Activated CD4-positive, CD25-positive, alpha-beta regulatory T cell (primary cell): Measurements from ENCODE around the gene DHRS7.

Experiments used
- DNase-seq, 4 experiments: peaks; one replicate each; lab custom pipeline; 2025; lab: John Stamatoyannopoulos, UW

The DHRS7 gene

DNA sequence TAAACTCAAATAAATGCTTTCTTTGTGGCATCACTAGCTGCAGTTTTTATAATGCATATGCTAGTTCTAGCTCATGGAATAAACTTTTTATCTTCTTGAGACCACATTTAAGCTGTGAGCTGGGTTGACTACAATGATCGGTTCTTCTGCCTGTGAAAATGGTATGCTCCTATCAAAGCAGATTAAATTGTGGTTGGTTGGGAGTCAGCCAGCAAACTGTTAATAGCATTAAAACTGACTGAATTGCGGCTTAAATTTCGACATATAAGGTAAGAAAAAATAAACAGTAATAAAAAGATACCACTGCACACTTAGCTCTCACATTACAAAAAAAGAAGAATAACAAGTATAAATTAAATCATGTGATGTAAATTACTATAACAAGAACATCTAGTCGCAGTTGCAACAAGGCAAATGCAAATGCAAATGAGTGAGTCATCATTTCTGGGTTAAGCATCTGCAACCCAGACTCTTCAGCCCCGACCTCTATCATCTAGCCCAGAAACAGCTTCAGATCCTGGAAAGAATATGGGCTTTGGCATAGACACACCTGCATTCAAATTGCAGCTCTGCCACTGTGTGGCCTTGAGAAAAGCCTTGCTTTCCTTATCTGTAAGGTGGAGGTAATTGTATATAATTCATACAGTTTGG, 19.8 kb upstream of the DHRS7 start:
- DNase-seq, result no peak

DNA sequence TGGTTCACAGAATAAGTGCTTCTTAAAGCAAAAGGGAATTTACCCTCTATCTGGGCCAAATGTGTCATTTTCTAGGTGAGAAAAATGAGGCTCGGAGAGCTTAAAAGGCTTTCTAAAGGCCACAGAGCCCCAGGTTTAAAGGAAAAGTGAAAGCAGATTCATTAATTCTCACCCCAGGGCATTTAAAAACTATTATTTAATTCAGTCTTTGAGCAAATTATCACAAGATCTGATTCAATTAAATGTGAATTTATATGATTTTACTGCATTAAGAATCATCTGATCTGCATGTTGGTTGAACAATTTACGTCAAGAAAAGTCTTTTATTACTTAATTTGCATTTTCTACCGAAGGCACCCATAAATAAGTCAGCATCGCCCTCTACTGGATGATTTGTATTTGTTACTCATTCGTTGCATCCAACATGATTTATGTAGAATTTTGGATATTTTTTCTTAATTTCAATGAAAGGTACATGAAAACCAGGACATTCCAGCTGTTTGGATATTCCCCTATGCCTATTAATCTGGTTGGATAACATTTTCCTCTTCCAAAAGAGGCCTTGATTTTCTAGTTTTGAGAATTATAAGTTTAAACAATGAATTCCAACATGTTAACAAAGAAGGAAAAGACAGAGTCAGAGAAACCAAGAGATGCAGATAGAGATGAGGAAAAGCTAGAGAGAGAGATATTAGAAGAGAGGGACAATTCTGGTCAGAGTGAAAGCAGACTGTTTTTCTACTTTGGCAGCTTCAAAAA, 19.1 kb upstream of the DHRS7 start:
- peak in 1 of 4 experiments; percentile 6 for DNase-seq

DNA sequence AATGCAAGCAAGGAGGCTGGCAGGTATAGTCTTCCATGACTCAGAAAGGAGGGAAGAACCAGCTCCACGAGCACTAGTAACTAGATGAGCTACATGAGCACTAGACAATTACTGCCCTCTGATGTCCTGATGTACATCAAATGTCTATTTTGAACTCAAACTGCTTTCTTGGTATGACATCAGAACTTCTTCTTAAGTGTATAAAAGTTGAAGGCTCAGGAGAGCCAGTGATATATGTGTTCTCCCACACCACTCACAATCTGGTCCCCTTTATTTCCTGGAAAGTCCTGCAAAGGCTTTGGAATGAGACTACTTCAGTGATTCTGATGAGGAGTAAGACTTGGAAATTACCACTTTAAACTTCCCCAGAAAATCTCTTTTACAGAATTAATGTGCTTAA, 18.5 kb upstream of the DHRS7 start:
- no peak for DNase-seq

DNA sequence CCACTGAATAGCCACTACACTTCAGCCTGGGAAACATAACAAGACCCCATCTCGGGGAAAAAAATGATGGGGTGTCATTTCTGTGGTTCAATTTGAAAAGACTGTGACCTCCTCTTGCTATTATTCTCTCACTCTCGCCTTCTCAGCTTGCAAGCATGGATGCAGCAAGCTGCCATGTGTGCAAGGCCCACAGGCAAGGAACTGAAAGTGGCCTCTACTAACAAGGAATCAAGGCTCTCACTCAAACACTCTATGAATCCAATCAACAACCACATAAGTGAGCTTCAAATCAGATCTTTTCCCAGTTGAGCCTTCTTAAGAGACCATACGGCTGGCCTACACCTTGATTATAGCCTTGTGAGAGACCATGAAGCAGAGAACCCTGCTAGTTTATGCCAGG, 17.9 kb upstream of the DHRS7 start:
- DNase-seq, result no peak

DNA sequence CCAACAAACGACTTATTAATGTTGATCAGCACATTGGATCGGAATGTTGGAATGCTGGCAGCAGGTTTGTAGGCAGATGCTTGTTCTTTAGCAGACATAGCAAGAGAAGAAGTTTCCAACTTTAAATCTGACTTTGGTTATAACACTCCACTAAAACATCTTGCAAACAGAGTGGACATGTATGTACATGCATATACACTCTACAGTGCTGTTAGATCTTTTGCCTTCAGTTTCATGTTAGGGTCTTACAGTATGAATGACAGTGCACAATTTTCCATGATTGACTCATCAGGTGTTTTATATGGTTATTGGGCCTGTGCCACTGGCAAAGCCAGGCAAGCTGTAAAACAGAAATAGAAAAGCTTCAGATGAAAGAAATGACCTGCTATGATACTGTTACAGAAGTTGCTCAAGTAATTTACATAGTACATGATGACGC, 14.3 kb upstream of the DHRS7 start:
- no peak for DNase-seq

DNA sequence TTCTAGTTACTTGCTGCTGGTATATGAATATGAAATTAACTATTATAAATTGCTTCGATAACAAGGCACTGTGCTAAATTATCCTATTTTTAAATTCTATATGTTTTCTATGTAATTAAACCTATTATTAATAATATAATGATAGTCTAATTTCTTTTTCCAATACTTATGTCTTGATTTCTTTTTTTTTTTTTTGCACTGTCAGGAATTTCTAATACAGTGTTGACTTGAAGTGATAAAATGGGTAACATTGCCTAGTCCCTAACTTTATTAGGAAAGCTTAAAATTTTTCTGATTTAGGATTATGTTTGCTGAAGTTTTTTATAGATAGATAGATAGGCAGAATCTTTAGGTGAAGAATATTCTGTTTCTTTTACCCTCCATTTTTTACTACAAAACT, 13.6 kb upstream of the DHRS7 start:
- DNase-seq, result no peak

DNA sequence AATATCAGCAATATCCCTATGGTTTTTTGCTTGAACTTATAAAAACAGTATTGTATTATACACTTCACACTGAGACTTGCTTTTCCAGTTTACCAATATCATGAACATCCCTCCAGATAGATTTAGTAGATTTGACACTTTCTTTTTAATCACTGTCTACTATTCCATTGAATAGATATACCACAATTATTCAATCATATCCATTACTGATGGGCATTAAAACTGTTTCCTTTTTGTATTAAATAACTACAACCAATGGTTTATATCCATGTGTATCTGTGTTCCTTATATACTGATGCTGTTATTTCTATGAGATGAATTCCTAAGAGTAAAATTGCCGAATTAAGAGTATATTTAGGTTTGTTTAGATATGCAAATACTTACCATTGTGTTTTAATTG, 13.0 kb upstream of the DHRS7 start:
- DNase-seq, result no peak

DNA sequence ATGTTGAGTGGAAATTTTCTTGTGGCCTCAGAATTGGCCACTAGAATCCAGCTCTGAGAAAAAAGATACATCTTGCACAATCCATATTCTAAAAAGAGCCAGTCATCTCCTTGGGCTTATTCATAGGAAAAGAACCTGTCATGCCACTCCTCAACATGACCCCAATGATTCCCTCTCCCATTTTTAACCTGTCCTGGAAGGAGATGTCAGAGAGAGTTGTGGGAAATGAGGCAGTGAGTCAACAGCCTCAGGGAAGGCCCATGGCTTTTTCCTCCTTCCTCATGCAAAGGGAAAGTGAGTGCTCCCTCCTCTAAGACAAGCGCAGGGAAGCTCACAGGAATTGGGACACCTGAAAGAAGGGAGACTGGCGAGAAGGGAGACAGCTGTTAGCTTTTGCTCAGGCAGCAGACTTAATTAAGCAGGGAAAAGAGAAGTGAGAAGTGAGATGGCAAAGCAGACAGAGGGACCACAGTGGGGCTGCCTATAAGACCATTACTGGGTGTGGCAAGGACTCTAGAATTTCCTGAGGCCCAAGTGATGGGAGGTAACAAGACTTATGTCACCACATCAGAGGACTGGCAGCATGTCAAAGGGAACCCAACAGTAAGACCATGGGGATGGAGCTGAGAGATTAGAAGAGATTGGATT, 10.2 kb upstream of the DHRS7 start:
- DNase-seq, result no peak

DNA sequence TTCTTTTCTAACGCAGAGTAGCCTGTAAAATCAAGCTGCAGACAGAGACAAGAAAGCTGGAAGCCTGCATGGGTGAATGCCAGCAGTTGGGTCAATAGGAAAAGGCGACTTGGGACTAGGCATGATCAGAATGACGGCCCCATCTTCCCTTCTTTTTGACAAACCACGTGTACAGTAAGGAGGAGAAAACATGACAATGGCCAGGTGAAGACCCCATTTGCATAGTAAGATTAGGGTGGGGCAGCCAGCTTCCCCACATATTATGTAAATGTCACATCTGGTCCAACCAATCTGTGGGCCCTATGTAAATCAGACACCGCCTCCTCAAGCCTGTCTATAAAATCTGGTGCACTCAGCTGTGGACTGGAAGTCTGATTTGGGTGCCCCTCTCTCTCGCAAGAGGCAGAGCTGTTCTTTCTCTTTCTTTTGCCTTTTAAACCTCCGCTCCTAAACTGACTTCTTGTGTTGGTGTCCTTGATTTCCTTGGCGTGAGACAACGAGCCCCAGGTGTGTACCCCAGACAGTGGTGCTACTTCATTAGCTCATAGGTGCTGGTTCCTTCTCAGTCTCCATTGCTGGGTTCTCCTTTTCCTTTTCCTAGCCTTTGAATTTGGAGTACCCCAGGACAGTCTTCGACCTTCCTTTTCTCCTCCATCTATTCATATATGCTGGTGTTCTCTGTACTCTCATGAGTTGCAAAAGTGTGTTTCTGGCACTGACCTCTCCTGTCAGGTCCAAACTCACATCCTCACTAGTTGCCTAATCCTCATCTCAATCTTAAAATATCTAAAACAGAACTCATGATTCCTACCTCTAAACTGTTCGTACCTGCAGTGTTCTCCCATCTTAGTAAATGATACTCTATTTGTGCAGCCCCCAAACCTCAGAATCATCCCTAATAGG, 9.4 kb upstream of the DHRS7 start:
- no peak for DNase-seq

DNA sequence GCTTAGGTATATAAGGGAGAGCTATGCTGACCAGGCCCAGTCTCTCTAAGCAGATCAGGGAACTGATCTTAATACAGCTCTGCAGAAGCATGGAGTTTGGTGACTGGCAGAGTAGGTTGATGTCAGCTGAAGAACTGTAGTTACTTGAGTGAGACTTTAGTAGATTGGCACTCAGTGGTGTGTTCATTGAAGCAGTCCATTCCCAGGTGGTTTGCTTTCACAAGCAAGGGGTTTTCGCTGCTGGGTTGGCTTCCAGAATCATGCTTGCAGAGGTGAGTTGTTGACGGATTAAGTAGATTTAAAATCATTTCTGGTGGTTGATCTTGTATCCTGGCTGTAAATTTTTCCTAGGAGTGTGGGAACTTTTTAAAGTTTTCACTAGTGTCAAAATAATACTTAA, 6.5 kb upstream of the DHRS7 start:
- no peak for DNase-seq

DNA sequence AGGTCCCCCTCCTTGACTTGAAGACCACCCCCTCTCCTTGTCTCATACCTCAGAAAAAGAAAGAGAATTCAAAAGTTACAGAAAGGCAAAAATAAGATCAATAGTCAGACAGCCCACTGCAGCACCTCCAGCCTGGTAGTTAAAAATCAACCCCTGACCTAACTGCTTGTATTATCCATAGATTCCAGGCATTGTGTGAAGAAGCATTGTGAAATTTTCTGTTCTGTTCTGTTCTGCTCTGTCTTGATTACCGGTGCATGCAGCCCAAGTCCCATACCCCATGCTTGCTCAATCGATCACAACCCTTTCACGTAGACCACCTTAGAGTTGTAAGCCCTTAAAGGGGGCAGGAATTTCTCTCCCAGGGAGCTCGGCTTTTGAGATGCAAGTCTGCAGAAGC, 5.8 kb upstream of the DHRS7 start:
- no peak for DNase-seq

DNA sequence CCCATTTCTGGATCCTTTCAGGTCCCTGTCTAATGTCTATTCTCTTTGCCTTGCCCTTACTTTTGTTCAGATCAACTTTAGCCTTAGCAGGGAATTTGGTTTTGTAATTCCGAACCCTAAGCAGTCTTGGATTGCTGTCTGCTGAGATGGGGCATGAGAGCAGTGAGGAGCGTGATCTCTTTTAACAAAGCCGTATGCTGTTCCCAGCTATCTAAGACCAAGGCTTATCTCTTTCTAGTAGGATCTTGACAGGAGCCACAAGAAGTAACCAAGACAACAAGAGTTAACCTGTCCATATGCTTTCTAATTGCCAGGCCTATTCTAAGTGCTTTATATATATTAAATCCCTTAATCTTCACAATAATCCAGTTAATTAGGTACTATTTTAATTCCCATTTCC, 4.5 kb upstream of the DHRS7 start:
- no peak for DNase-seq

DNA sequence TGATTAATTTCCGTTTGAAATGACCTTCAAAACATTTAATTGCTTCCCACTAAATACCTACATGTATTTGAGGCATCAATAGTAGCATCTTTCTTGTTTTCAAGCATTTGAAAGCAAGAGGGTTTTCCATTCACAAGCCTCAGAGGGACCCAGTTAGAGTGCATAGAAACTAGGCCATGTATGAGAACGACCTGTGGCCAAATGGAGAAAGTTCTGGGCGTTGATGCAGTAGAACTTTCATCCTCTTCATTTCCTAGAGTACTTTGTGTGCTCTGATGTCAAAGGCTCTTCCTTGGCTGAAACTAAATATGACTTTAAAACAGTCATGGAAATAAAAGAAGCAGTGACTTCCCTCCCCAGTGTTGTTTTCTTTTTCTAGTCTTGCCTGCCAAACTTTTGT, 944 bp upstream of the DHRS7 start:
- no peak for DNase-seq

DNA sequence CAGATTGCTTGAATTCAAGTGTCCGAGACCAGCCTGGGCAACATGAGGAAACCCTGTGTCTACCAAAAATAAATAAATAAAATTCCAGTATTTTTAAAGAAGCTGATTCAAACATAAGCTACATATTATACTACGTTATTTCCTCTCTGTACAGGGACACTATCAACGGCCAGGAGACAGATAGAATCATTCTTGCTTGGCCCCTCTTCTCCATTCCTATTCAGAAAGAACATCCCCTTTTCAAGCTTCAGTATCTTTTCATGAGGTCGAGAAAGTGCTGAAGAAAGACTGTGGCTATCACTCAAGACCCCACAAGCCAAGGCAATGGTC, 314 bp upstream of the DHRS7 start:
- no peak for DNase-seq

DNA sequence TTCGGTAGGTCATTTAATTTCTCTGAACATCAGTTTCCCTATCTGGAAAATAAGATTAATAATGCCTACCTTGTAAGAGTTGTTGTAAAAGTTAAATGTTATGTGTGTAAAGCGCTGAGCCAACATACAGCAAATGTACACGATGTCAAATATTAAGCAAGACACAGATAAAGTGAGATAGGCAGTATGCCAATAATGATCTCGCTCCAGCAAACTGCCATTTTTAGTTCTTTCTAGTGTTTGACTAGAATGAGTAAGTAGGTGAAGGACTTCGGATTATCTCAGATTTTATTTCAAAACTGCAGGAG, 840 bp downstream of the DHRS7 start:
- DNase-seq, result no peak

DNA sequence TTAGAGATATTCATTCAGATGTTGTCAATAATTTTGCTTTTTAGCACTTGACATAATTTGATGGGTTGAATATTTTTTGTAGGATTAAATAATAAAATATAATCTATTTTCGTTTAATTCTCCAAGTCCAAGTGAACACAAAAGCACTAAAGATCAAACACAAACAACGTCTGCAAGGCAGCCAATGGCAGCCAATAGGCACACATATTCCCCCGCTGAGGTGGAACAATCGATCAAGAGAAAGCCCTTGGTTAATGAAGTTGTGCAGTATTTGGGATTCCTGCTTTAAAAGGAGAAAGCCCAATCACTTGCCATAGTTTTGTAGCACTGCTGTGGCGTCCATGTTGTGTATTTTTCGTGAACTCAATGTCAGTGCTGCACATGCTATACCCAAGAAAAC, 1.5 kb downstream of the DHRS7 start:
- no peak for DNase-seq

DNA sequence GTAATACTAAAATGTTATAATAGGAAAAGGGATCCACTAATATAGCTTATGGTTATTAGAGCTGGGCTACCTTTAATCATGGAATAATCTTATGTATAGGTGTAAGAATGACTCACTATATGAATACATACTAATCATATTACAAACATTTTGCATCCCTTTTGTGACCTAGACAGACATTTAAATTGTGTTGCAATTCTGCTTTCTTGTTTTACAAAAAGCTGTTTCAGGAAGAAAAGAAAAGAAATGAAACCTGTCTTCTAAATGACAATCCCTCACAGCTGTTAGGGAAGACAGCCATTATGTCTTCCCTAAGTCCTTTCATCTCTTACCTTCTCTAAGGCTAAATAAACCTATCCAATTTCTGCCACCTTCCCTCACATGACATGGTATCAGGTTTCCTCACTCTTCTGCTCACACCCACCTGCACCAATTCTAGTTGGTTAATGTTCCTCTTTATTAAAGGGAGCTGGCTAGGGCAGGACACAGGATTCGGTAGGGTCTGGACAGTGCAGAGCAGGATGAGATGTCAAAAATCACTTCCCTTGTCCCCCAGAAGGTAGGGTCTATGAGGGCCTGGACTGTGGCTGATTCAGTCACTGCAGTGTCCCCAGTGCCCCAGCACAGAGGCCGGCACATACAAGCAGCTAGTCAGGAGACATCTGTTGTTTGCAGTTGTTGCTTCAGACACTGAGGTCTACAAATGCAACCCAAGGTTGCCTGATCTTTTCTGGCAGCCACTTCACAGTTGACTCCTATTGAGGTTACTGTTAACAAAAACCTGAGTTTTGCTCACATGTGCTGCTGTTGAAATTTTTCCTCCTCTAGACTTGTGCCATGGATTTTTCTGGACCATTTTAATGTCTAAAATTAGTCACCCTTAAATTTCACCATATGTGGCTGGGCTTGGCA, 3.7 kb downstream of the DHRS7 start:
- DNase-seq, result no peak

DNA sequence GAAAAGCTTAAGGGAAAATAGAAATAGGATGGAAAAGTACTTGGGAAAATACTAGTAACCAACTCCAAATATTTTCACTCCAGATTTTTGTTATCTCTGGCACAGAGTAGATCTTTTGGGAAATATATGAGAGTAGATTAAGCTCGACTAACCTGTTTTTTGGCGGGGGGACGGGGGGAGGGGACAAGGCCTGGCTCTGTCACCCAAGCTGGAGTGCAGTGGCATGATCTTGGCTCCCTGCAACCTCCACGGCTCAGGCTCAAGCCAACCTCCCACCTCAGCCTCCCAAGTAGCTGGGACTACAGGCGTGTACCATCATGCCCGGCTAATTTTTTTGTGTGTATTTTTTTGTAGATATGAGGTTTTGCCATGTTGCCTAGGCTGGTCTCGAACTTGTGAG, 4.8 kb downstream of the DHRS7 start:
- no peak for DNase-seq

DNA sequence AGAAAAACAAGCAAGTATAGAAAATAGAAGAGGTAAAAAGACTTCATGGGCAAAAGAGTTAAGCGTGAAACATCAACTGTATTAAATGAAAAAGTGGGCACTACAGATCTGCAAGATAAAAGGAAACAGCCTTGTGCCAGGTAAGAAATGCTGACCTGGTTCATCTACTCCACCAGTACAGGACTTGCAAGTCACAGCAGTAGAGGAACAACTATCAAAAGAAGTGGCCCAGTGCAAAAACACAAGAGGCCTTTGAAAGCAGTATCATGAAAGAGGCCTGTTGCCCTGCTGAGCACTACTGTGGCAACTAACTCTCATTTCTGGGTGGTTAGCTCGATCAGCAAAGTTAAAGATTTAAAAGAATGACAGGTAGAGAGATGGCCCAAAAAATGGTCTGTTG, 10.5 kb downstream of the DHRS7 start:
- DNase-seq, result no peak

DNA sequence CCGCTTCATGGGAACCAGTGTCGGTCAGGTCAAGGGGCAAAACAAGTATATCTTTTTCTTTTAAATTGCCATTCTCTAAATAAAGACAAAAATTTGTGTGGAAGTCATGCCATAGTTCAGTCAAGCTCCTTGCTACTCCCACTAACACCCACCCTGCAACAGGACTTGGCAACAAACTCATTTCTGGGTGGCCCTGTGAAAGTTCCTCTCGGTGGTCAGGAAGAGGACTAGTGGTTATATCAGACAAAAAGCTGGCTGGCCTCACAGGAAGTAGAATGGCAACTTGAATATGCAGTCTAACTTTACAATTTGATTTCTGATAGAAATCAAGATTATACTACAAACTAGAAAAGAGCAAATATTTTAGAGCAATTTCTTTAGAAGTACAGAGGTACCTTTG, 11.2 kb downstream of the DHRS7 start:
- DNase-seq, result no peak

DNA sequence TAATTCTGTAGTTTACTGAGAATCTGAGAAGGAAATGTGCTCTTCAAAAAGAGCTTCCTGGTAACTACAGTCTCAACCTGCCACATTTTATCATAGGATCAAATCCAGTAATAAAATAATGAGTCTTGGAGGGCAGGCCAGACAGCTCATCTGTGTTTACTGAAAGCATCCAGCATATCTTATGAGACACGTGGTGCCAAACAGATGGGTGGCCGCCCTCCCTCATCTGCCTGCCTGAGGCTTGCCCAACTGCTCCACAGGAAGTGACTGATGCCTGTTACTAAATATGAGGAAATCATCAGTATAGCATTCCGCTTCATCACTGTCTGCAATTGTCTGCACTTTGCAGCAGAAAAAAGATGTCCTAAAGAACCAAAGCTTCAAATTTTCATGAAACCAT, 13.5 kb downstream of the DHRS7 start:
- peak; percentile 6 to 52 (median 22) for DNase-seq

DNA sequence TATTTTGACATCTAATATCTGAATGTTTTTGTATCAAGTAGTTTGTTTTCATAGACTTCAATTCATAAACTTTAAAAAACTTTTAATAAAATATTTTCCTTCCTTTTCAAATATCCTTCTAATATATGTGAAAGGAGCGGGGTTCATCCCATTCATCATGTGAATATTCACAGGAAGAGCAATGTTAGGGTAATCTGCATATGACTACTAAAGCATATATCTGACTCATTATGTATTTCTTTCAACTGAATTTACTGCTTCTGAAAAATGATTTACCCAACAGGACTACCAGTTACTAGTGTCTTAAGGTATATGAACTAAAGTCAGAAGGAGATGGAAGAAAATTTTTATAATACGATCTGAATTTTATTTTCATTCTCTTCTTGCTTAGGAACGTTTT, 30.5 kb downstream of the DHRS7 start:
- no peak for DNase-seq
